Calu3 (cell line): ENCODE results near the gene TTR. TPM values are rescaled to one million over a fixed set of nuclear protein-coding genes. Genes with fewer than 3 reads are reported as not detected.

ENCODE experiments used
- BruUV-seq: library from RNA; stranded (reverse); fragments of 400-500 nt; replicated peaks from 2 replicates; lab custom pipeline; 2021; lab: Mats Ljungman, UMichigan
- CTCF ChIA-PET: fragments of 300-600 bp; sonication (Branson Sonifier 250); formaldehyde crosslinking; loops from one replicate; lab custom pipeline; 2022; ENCODE audit warnings: antibody characterized with exemption; lab: Charles Lee
- DNase-seq: peaks from one replicate; pipeline ENCODE4 v3.0.0; 2022
- H3K27ac Mint-ChIP-seq: one replicate; pipeline ENCODE4 v1.8.0; 2022; ENCODE audit warnings: mixed read lengths; ENCODE audit not compliant: unreplicated experiment
- H3K27me3 Mint-ChIP-seq: one replicate; pipeline ENCODE4 v1.8.0; 2022; ENCODE audit warnings: mixed read lengths; ENCODE audit not compliant: unreplicated experiment
- H3K36me3 Mint-ChIP-seq: one replicate; pipeline ENCODE4 v1.8.0; 2022; ENCODE audit warnings: mild to moderate bottlenecking, moderate library complexity, mixed read lengths; ENCODE audit not compliant: insufficient read depth, unreplicated experiment
- H3K4me1 Mint-ChIP-seq: one replicate; pipeline ENCODE4 v1.8.0; 2022; ENCODE audit warnings: mild to moderate bottlenecking, low read depth, mixed read lengths; ENCODE audit not compliant: unreplicated experiment
- H3K4me3 Mint-ChIP-seq: one replicate; pipeline ENCODE4 v1.8.0; 2022; ENCODE audit warnings: mild to moderate bottlenecking, low read depth, moderate library complexity, mixed read lengths; ENCODE audit not compliant: unreplicated experiment
- H3K9me3 Mint-ChIP-seq: one replicate; pipeline ENCODE4 v1.8.0; 2022; ENCODE audit warnings: low read depth, mixed read lengths; ENCODE audit not compliant: unreplicated experiment
- CTCF ChIP-seq: fragments of 200-600 bp; IDR thresholded peaks from one replicate; pipeline ENCODE4 v1.8.0; 2022; ENCODE audit warnings: antibody characterized with exemption; ENCODE audit not compliant: unreplicated experiment
- intact Hi-C: fragments of 100-400 bp; cut with micrococcal nuclease; formaldehyde crosslinking; loops from one replicate; pipeline ENCODE4 v1.10.0; 2022; ENCODE audit not compliant: unreplicated experiment
- total RNA-seq: library from RNA; stranded (reverse); gene quantifications from 2 replicates; pipeline ENCODE4 v1.2.3, GENCODE V29; 2022

Gene TTR
- total RNA-seq, 1 experiment from 2014 or later, result 0.87 TPM

GRCh38 chr18:31618801-31619200 lies 27.1 kb downstream of the TTR start:
- Mint-ChIP-seq H3K4me3 (no peak overlapping the region), H3K27me3 (no peaks in the 10 kb centered on the region), H3K9me3 (no peaks in the 10 kb centered on the region), H3K27ac (no peak overlapping the region), H3K4me1 (no peaks in the 10 kb centered on the region), H3K36me3 (no peaks in the 10 kb centered on the region)
- no peak for DNase-seq
- no peak for TF ChIP-seq CTCF
- intact Hi-C loops, result no loop called here
- CTCF ChIA-PET, result no interaction called here
- BruUV-seq, result no TSS peak

GRCh38 chr18:31619291-31619690 lies 27.6 kb downstream of the TTR start:
- intact Hi-C loops, result no loop called here
- BruUV-seq, result no TSS peak
- H3K4me1 Mint-ChIP-seq, result no peaks in the 10 kb centered on the region
- H3K27me3 Mint-ChIP-seq, result no peaks in the 10 kb centered on the region
- no peak overlapping the region for H3K4me3 Mint-ChIP-seq
- no peak for DNase-seq
- H3K9me3 Mint-ChIP-seq, result no peaks in the 10 kb centered on the region
- H3K36me3 Mint-ChIP-seq, result no peaks in the 10 kb centered on the region
- H3K27ac Mint-ChIP-seq, result no peak overlapping the region
- TF ChIP-seq CTCF, result no peak
- CTCF ChIA-PET, result interaction anchor here (0.7 kb wide), 1 partner anchor 35 kb away, joined by 3 read pairs; no protein-coding TSS in a partner anchor

GRCh38 chr18:31624892-31625640 lies 33.4 kb downstream of the TTR start:
- intact Hi-C loops, result no loop called here
- no peak overlapping the region for H3K27ac Mint-ChIP-seq
- H3K4me1 Mint-ChIP-seq, result no peaks in the 10 kb centered on the region
- no peak for TF ChIP-seq CTCF
- H3K36me3 Mint-ChIP-seq, result no peaks in the 10 kb centered on the region
- no peak for DNase-seq
- no peaks in the 10 kb centered on the region for H3K9me3 Mint-ChIP-seq
- H3K27me3 Mint-ChIP-seq, result no peaks in the 10 kb centered on the region
- CTCF ChIA-PET, result no interaction called here
- no peak overlapping the region for H3K4me3 Mint-ChIP-seq
- no TSS peak for BruUV-seq

GRCh38 chr18:31626409-31626808 lies 34.7 kb downstream of the TTR start:
- Mint-ChIP-seq H3K27me3 (no peaks in the 10 kb centered on the region), H3K4me1 (no peaks in the 10 kb centered on the region), H3K9me3 (no peaks in the 10 kb centered on the region), H3K4me3 (no peak overlapping the region), H3K27ac (no peak overlapping the region), H3K36me3 (no peaks in the 10 kb centered on the region)
- intact Hi-C loops, result no loop called here
- no peak for DNase-seq
- no TSS peak for BruUV-seq
- CTCF ChIA-PET, result no interaction called here
- TF ChIP-seq CTCF, result no peak
